Sigmoid colon (tissue), 4 donors: ENCODE results near the gene EPG5.

Source experiments
- CTCF ChIP-seq, 4 experiments: fragments of 450-650 bp in 3 of 4; fragments of 200-600 bp in 1 of 4; IDR thresholded peaks; one replicate each; pipeline ENCODE4 v1.5.1; 2016 to 2019; ENCODE audit warnings: antibody characterized with exemption in 4 of 4, mild to moderate bottlenecking in 3 of 4, moderate library complexity in 2 of 4
- EP300 ChIP-seq, 4 donors: sonication (generic); formaldehyde crosslinking; IDR thresholded peaks; one replicate each; pipeline ENCODE4 v1.6.1; 2017; ENCODE audit warnings: antibody characterized with exemption in 4 of 4
- POLR2A ChIP-seq, 2 donors: fragments of 450-650 bp; IDR thresholded peaks; one replicate each; pipeline ENCODE4 v1.6.1; 2016; ENCODE audit warnings: antibody characterized with exemption in 2 of 2, mild to moderate bottlenecking in 2 of 2, moderate library complexity in 2 of 2
- POLR2AphosphoS5 ChIP-seq, 4 donors: sonication (generic); formaldehyde crosslinking; IDR thresholded peaks; one replicate each; pipeline ENCODE4 v1.6.1; 2017; ENCODE audit warnings: antibody characterized with exemption in 4 of 4

GRCh38 chr18:45940724-45941123, 26.4 kb downstream of the EPG5 start:
- no peak for TF ChIP-seq CTCF (IDR thresholded peaks at IDR 0.05)
- TF ChIP-seq POLR2A (IDR thresholded peaks at IDR 0.05) = no peak
- no peak for TF ChIP-seq POLR2AphosphoS5 (IDR thresholded peaks at IDR 0.05)
- TF ChIP-seq EP300 (IDR thresholded peaks at IDR 0.05) = no peak
